T-helper 1 cell (primary cell): Measurements from ENCODE around the gene DCP1B.
A peak's percentile ranks its signal among the peaks of the same experiment; 100 is the strongest.
"Not testable (repeated sequence)": the region's sequence is repeated elsewhere in the genome, so short reads cannot be mapped to it uniquely, and the experiment has no call there.

Experiments
- DNase-seq, 5 donors: peaks; one replicate each; pipeline ENCODE4 v3.0.0-alpha.2; 2012 to 2020

Gene DCP1B

GRCh38 chr12:1974812-1975211 is 29.4 kb downstream of the DCP1B start:
- DNase-seq: no peak

- no peak for DNase-seq
These were observed 31.4 kb downstream of the DCP1B start for GRCh38 chr12:1972856-1973317.

- DNase-seq: no peak
These were observed 32.0 kb downstream of the DCP1B start for GRCh38 chr12:1972260-1972659.

GRCh38 chr12:1970331-1970900 is 33.8 kb downstream of the DCP1B start:
- no peak for DNase-seq

- no peak for DNase-seq
These were observed 37.6 kb downstream of the DCP1B start for GRCh38 chr12:1966561-1967226.

GRCh38 chr12:1965916-1966315 is 38.3 kb downstream of the DCP1B start:
- no peak for DNase-seq

GRCh38 chr12:1962051-1963020 is 41.9 kb downstream of the DCP1B start:
- DNase-seq: no peak

- DNase-seq: no peak
These were observed 47.5 kb downstream of the DCP1B start for GRCh38 chr12:1956716-1957115.

- DNase-seq: no peak
These were observed 54.3 kb downstream of the DCP1B start for GRCh38 chr12:1949771-1950470.

GRCh38 chr12:1948883-1949282 is 55.4 kb downstream of the DCP1B start:
- no peak for DNase-seq

- no peak for DNase-seq
These were observed 57.2 kb downstream of the DCP1B start for GRCh38 chr12:1947081-1947480.

- no peak for DNase-seq
These were observed 58.0 kb downstream of the DCP1B start for GRCh38 chr12:1946296-1946695.

- not testable (repeated sequence) for DNase-seq
These were observed 58.8 kb downstream of the DCP1B start for GRCh38 chr12:1945502-1945901.

- DNase-seq: peak; percentile 72 to 91 (median 78)
These were observed 64.3 kb downstream of the DCP1B start for GRCh38 chr12:1939801-1940607.

- no peak for DNase-seq
These were observed 64.9 kb downstream of the DCP1B start for GRCh38 chr12:1939331-1939730.

GRCh38 chr12:1937481-1938224 is 66.6 kb downstream of the DCP1B start:
- no peak for DNase-seq

- DNase-seq: no peak
These were observed 67.6 kb downstream of the DCP1B start for GRCh38 chr12:1936406-1937320.

- DNase-seq: no peak
These were observed 68.4 kb downstream of the DCP1B start for GRCh38 chr12:1935700-1936378.

- DNase-seq: no peak
These were observed 69.0 kb downstream of the DCP1B start for GRCh38 chr12:1935242-1935641.
